Activated CD4-positive, CD25-positive, alpha-beta regulatory T cell treated with anti-CD3 and anti-CD28 coated beads, Interleukin-2, amount 50 U/mL, for 16 hours (primary cell): ENCODE measurements around the gene SLC22A12.

ENCODE experiments used
- DNase-seq: peaks from one replicate; pipeline ENCODE4 v3.0.0-alpha.2; 2020; ENCODE audit warnings: low read depth, low spot score

The SLC22A12 gene

DNA sequence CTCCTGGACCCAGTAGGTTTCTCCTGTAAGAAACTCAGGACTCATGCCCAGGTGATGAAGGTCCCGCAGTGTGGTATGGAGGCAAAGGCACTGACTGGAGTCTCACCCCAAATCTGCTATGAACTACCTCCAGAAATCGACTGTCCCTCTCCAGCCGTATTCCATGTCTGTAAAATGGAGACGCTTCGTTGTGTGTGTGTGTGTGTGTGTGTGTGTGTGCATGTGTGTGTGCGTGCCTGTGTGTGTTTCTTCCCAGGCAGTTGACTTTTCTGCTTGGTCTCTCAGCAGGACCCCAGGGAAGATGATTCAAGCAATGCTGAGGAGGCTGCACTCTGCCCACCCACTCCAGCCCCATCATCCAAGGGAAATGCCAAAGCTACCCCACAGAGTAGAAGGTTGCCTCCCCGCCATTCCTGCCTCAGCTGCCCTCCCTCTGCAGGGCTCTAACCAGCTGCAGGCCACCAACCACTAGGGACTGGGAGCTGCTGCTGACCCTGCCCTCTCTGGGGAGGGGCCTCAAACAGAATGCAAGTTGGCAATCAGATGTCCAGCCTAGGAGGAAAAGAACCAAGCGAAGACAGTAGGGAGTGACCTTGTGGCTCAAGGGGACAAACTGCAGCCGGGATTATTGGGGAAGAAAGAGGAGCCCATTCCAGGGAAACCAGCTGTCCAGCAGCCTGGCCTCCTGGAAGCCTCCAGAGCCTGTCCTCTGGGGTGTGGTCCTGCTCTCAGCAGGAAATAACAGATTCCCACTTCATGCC lies 56.2 kb downstream of the SLC22A12 start:
- no peak for DNase-seq

DNA sequence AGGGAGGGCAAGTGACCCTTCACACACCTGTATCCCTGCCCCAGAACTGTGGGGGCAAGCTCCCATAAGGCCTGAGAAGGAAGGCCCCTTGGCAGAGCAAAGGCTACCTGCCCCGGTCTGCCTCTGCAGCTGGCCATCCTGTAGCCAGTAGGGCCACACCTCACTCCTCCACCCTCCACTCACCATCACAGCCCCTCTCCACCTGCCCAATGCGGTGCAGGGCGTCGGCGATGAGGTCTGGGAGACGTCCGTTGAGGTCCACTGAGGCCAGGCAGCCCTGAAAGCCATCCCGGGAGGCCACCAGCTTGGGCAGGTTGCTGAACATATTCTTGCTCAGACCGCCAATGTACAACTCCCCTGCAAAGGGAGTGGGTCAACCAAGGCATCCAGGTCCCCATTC lies 57.5 kb downstream of the SLC22A12 start:
- DNase-seq: no peak

DNA sequence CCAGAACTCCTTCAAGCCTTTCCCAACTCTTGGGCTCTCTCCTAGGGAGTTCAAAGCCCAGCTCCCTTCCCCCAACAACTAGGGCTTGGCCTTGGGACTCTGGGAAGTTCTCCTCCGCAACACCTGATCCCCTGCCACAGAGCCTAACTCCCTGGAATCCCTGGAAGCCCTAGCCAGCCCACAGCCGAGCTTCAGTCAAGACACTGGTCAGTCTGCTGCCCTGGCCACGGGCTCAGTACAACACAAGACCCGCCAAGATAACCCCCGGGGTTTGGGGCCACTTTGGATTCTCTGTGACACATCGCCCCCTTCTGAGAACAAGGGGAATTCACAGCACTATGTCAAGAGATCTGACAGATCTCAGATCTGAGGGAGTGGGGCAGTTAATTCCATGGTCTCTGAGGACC lies 58.3 kb downstream of the SLC22A12 start:
- no peak for DNase-seq

DNA sequence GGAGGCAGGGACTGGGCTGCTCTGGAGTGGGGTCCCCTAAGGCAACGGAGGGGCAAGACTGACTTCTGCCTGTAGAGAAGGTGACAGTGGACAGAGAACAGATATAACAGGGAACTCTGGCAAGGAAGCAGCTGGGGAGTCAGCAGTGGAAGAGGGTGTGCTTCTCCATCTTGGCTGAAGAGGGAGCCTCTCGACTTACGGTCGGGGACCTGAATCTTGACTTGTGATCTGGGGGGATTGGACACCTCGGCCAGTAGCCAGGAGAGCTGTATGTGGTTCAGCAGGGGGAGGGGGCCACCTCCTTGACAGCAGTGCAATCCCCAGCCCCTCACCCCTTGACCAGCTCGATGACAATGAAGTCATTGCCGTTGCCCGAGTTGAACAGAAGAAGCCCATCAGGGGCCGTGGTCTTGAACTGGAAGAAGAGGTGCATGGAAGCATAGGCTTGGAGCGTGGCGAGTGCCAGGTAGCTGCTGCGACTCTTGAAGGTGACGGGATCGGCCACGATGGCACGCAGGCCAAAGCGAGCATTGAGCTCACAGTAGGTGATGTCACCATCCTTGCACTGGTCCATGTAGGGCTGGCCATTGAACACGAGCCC lies 60.0 kb downstream of the SLC22A12 start:
- DNase-seq: no peak
